ENCODE measurements around the gene ZMIZ1.
A peak's percentile ranks its signal among the peaks of the same experiment; 100 is the strongest.

The ZMIZ1 gene

GRCh38 chr10:79155301-79156081 lies 86.7 kb downstream of the ZMIZ1 start:
- DNase-seq (ENCODE audit: low spot score): peak; percentile 47

GRCh38 chr10:79156334-79157274 lies 87.8 kb downstream of the ZMIZ1 start:
- no peak for DNase-seq (ENCODE audit: low spot score)

- no peak for DNase-seq (ENCODE audit: low spot score)
Measured at GRCh38 chr10:79158004-79158340, 89.2 kb downstream of the ZMIZ1 start.

GRCh38 chr10:79158402-79159097 lies 89.8 kb downstream of the ZMIZ1 start:
- no peak for DNase-seq (ENCODE audit: low spot score)

- peak; percentile 87 for DNase-seq (ENCODE audit: low spot score)
Measured at GRCh38 chr10:79159141-79159651, 90.4 kb downstream of the ZMIZ1 start.

- peak; percentile 81 for DNase-seq (ENCODE audit: low spot score)
Measured at GRCh38 chr10:79159785-79160184, 91.0 kb downstream of the ZMIZ1 start.

- DNase-seq (ENCODE audit: low spot score): no peak
Measured at GRCh38 chr10:79160191-79160590, 91.4 kb downstream of the ZMIZ1 start.

GRCh38 chr10:79161557-79161956 lies 92.8 kb downstream of the ZMIZ1 start:
- DNase-seq (ENCODE audit: low spot score): no peak

GRCh38 chr10:79162022-79162421 lies 93.3 kb downstream of the ZMIZ1 start:
- no peak for DNase-seq (ENCODE audit: low spot score)

GRCh38 chr10:79162861-79163665 lies 94.3 kb downstream of the ZMIZ1 start:
- peak; percentile 68 for DNase-seq (ENCODE audit: low spot score)

- DNase-seq (ENCODE audit: low spot score): no peak
Measured at GRCh38 chr10:79163666-79163975, 94.9 kb downstream of the ZMIZ1 start.

- DNase-seq (ENCODE audit: low spot score): no peak
Measured at GRCh38 chr10:79164075-79164474, 95.3 kb downstream of the ZMIZ1 start.

GRCh38 chr10:79165070-79165778 lies 96.5 kb downstream of the ZMIZ1 start:
- no peak for DNase-seq (ENCODE audit: low spot score)

- no peak for DNase-seq (ENCODE audit: low spot score)
Measured at GRCh38 chr10:79166312-79166721, 97.6 kb downstream of the ZMIZ1 start.

GRCh38 chr10:79166741-79167140 lies 98.0 kb downstream of the ZMIZ1 start:
- DNase-seq (ENCODE audit: low spot score): no peak

GRCh38 chr10:79167537-79167936 lies 98.8 kb downstream of the ZMIZ1 start:
- no peak for DNase-seq (ENCODE audit: low spot score)

- DNase-seq (ENCODE audit: low spot score): no peak
Measured at GRCh38 chr10:79168210-79168609, 99.4 kb downstream of the ZMIZ1 start.

GRCh38 chr10:79170226-79170752 lies 101.5 kb downstream of the ZMIZ1 start:
- no peak for DNase-seq (ENCODE audit: low spot score)

GRCh38 chr10:79170993-79171392 lies 102.2 kb downstream of the ZMIZ1 start:
- DNase-seq (ENCODE audit: low spot score): no peak

GRCh38 chr10:79171504-79171903 lies 102.7 kb downstream of the ZMIZ1 start:
- DNase-seq (ENCODE audit: low spot score): no peak

- DNase-seq (ENCODE audit: low spot score): no peak
Measured at GRCh38 chr10:79172881-79173280, 104.1 kb downstream of the ZMIZ1 start.

Data from AG20443 (cell line).